Spleen (tissue), 11 donors: ENCODE results near the gene METTL24. TPM values are rescaled to one million over a fixed set of nuclear protein-coding genes. Genes with fewer than 3 reads are reported as not detected.

Experiments used
- DNase-seq: peaks from one replicate; pipeline ENCODE4 v3.0.0-alpha.2; 2020
- H3K27ac ChIP-seq, 8 donors: fragments of 200-600 bp; sonication (generic) in 7 of 8; 1 replicate in 4 of 8; 2 replicates in 4 of 8; pipeline versions ENCODE4 v1.5.0 to v1.8.0; 2016 to 2021; ENCODE audit warnings: inconsistent platforms in 4 of 8, mild to moderate bottlenecking in 4 of 8, moderate library complexity in 1 of 8
- H3K27me3 ChIP-seq, 7 donors: fragments of 200-600 bp; sonication (generic) in 6 of 7; replicated peaks in 1 of 7; 1 replicate in 4 of 7; 2 replicates in 3 of 7; pipeline versions ENCODE4 v1.5.0 to v1.8.0; 2016 to 2021; ENCODE audit warnings: inconsistent platforms in 3 of 7, mild to moderate bottlenecking in 1 of 7
- H3K36me3 ChIP-seq, 6 donors: fragments of 200-600 bp; sonication (generic) in 5 of 6; 1 replicate in 4 of 6; 2 replicates in 2 of 6; pipeline versions ENCODE4 v1.5.0 to v1.8.0; 2016 to 2021; ENCODE audit warnings: inconsistent platforms in 2 of 6
- H3K4me1 ChIP-seq, 6 donors: fragments of 200-600 bp; sonication (generic) in 5 of 6; 1 replicate in 3 of 6; 2 replicates in 3 of 6; pipeline versions ENCODE4 v1.5.0 to v1.8.0; 2016 to 2021; ENCODE audit warnings: inconsistent platforms in 3 of 6
- H3K4me3 ChIP-seq, 8 donors: fragments of 200-600 bp; sonication (generic) in 7 of 8; 1 replicate in 4 of 8; 2 replicates in 4 of 8; pipeline versions ENCODE4 v1.5.0 to v1.8.0; 2016 to 2021; ENCODE audit warnings: inconsistent platforms in 4 of 8, mild to moderate bottlenecking in 4 of 8, moderate library complexity in 2 of 8
- H3K9me3 ChIP-seq, 8 donors: fragments of 200-600 bp; sonication (generic) in 7 of 8; 1 replicate in 4 of 8; 2 replicates in 4 of 8; pipeline versions ENCODE4 v1.5.0 to v1.8.0; 2016 to 2021; ENCODE audit warnings: inconsistent platforms in 4 of 8
- CTCF ChIP-seq, 11 experiments: fragments of 200-600 bp in 7 of 11; fragments of 450-650 bp in 4 of 11; sonication (generic) in 4 of 11; IDR thresholded peaks in 8 of 11; conservative IDR thresholded peaks in 3 of 11; 1 replicate in 7 of 11; 2 replicates in 4 of 11; pipeline versions ENCODE4 v1.4.0 to v1.8.0; 2016 to 2021; ENCODE audit warnings: antibody characterized with exemption in 11 of 11, inconsistent platforms in 4 of 11, mild to moderate bottlenecking in 1 of 11
- POLR2A ChIP-seq, 3 donors: fragments of 450-650 bp; IDR thresholded peaks; one replicate each; pipeline ENCODE4 v1.5.1; 2017; ENCODE audit warnings: antibody characterized with exemption in 3 of 3, mild to moderate bottlenecking in 1 of 3
- POLR2AphosphoS5 ChIP-seq, 3 donors: sonication (generic); formaldehyde crosslinking; IDR thresholded peaks; one replicate each; pipeline ENCODE4 v1.5.1; 2017; ENCODE audit warnings: antibody characterized with exemption in 3 of 3
- WGBS, 5 donors: extraction: QIAGEN DNeasy Blood & Tissue Kit in 3 of 5; methylation state at CpG; one replicate each; pipeline versions ENCODE4 v1.1.5 to v1.1.7; 2013 to 2018; 5-methylcytosine and 5-hydroxymethylcytosine counted together
- intact Hi-C: fragments of 100-400 bp; cut with DNase I; formaldehyde crosslinking; loops from one replicate; pipeline ENCODE4 v1.15.0; 2023; ENCODE audit warnings: low total_unique reads
- polyA plus RNA-seq, 3 donors: library from polyadenylated mRNA; stranded (reverse); fragments of 200-250 nt; gene quantifications; one replicate each; pipeline ENCODE4 v1.2.1, GENCODE V29; 2013
- total RNA-seq, 7 donors: library from RNA; depleted of rRNA in 3 of 7; stranded (reverse); fragments of >200 nt in 3 of 7; fragmentation: NEBNext Ultra II Directional in 4 of 7; extraction: Animal tissue kit (Norgen Biotek cat#: 25700) in 4 of 7; gene quantifications; one replicate each; pipeline versions ENCODE4 v1.1.0 to v1.2.1, GENCODE V29; 2016 to 2021
- donor health status: healthy with polysubstance abuse.
- donor health status: DM: no; HTN: no; CAD: no; lungs with moderate emphysema.
- donor health status: DM: no; HTN: no; CAD: no.
- donor health status: Bipolar disorder and iron deficiency.
- donor health status: healthy.
- donor health status: DM: no; HTN: no; CAD: no.
- donor health status: DM: yes; HTN: yes; CAD: no.

Gene METTL24
- total and polyA plus RNA-seq, 10 donors = 0.67 to 1.2 (median 0.98) TPM; not detected in 5

- no peaks in the 10 kb centered on the region for H3K9me3 ChIP-seq
- DNase-seq = no peak
- WGBS, 5 donors = 67 to 76% (median 68%) methylated on average over 1 of the region's 1 CpG
- TF ChIP-seq POLR2AphosphoS5 (IDR thresholded peaks at IDR 0.05) (no peak), POLR2A (IDR thresholded peaks at IDR 0.05) (no peak), CTCF (IDR thresholded peaks at IDR 0.05 in 8 of 11, conservative IDR thresholded peaks at IDR 0.05 in 3 of 11) (no peak)
- intact Hi-C loops = no loop called here
- peaks cover 0 to 41% (median 15%) of the 10 kb centered on the region in 6 donors for H3K36me3 ChIP-seq
- H3K27me3 ChIP-seq = no peaks in the 10 kb centered on the region
- no peak overlapping the region for H3K27ac ChIP-seq
- H3K4me1 ChIP-seq = peaks cover 2 to 52% (median 13%) of the 10 kb centered on the region in 6 donors
- no peak overlapping the region for H3K4me3 ChIP-seq
These were observed 161.3 kb downstream of the METTL24 start for GRCh38 chr6:110196874-110197273.

- H3K36me3 ChIP-seq = peaks cover 0 to 41% (median 15%) of the 10 kb centered on the region in 6 donors
- no peak for DNase-seq
- 95 to 98% (median 98%) methylated on average over 4 of the region's 4 CpGs for WGBS, 5 donors
- peaks cover 6 to 52% (median 19%) of the 10 kb centered on the region in 6 donors for H3K4me1 ChIP-seq
- no peak for TF ChIP-seq CTCF (IDR thresholded peaks at IDR 0.05 in 8 of 11, conservative IDR thresholded peaks at IDR 0.05 in 3 of 11)
- TF ChIP-seq POLR2A (IDR thresholded peaks at IDR 0.05) = no peak
- no peak for TF ChIP-seq POLR2AphosphoS5 (IDR thresholded peaks at IDR 0.05)
- H3K9me3 ChIP-seq = no peaks in the 10 kb centered on the region
- no peaks in the 10 kb centered on the region for H3K27me3 ChIP-seq
- no peak overlapping the region for H3K4me3 ChIP-seq
- intact Hi-C loops = no loop called here
- no peak overlapping the region for H3K27ac ChIP-seq
These were observed 162.5 kb downstream of the METTL24 start for GRCh38 chr6:110195639-110196038.

Other genes starting within 250 kb of the METTL24 start
- 1 to 10 TPM; 2.1 to 8.8 (median 3.7) TPM for gene WASF1, start 178.7 kb downstream of the METTL24 start, total RNA-seq
- 1 to 10 TPM; 1.2 to 3.0 (median 2.3) TPM for gene WASF1, start 178.7 kb downstream of the METTL24 start, polyA plus RNA-seq
- 10 to 100 TPM; 27.2 to 38.1 (median 31.4) TPM for gene CDC40, start 177.9 kb downstream of the METTL24 start, total RNA-seq
- gene CDC40, start 177.9 kb downstream of the METTL24 start, polyA plus RNA-seq = 10 to 100 TPM; 12.5 to 14.1 (median 12.6) TPM
- gene DDO, start 57.2 kb upstream of the METTL24 start, total RNA-seq = 1 to 10 TPM; 1.1 to 4.1 (median 1.8) TPM
- gene DDO, start 57.2 kb upstream of the METTL24 start, polyA plus RNA-seq = 1 to 10 TPM in 2 of 3 donors, under 1 TPM in 1; 0.68 to 1.5 (median 1.1) TPM
- 1 to 10 TPM in 4 of 7 donors, under 1 TPM in 1, not detected in 2; 0.49 to 2.8 (median 2.0) TPM for gene SLC22A16, start 118.3 kb upstream of the METTL24 start, total RNA-seq
- under 1 TPM; 0.07 to 0.13 (median 0.12) TPM for gene SLC22A16, start 118.3 kb upstream of the METTL24 start, polyA plus RNA-seq